H9 (cell line): ENCODE results near the gene TOMM22. TPM values are rescaled to one million over a fixed set of nuclear protein-coding genes. Genes with fewer than 3 reads are reported as not detected.

Experiments
- DNase-seq: peaks from one replicate; pipeline ENCODE4 v3.0.0-alpha.2; 2017
- H2AFZ ChIP-seq: one replicate; pipeline ENCODE4 v1.6.1; 2013; ENCODE audit warnings: mild to moderate bottlenecking, low read length, control low read depth, moderate library complexity
- H2AK5ac ChIP-seq: 2 replicates; pipeline ENCODE4 v1.6.1; 2013; ENCODE audit warnings: low read length, control low read depth, mixed read lengths; ENCODE audit not compliant: insufficient read length
- H2BK120ac ChIP-seq: one replicate; pipeline ENCODE4 v1.6.1; 2013; ENCODE audit warnings: low read depth, mild to moderate bottlenecking, low read length, control low read depth, inconsistent platforms; ENCODE audit not compliant: poor library complexity, severe bottlenecking
- H2BK12ac ChIP-seq: 2 replicates; pipeline ENCODE4 v1.6.1; 2013; ENCODE audit warnings: low read length, control low read depth, mixed read lengths, low read depth; ENCODE audit not compliant: insufficient read length
- H2BK15ac ChIP-seq: 2 replicates; pipeline ENCODE4 v1.6.1; 2013; ENCODE audit warnings: low read depth, low read length, control low read depth
- H2BK20ac ChIP-seq: one replicate; pipeline ENCODE4 v1.6.1; 2013; ENCODE audit warnings: low read depth, mild to moderate bottlenecking, low read length, control low read depth, inconsistent platforms; ENCODE audit not compliant: poor library complexity, severe bottlenecking
- H2BK5ac ChIP-seq: 2 replicates; pipeline ENCODE4 v1.6.1; 2013; ENCODE audit warnings: low read length, control low read depth, mixed read lengths; ENCODE audit not compliant: insufficient read length
- H3K14ac ChIP-seq: 2 replicates; pipeline ENCODE4 v1.6.1; 2013; ENCODE audit warnings: low read length, control low read depth; ENCODE audit not compliant: insufficient read depth
- H3K18ac ChIP-seq: 2 replicates; pipeline ENCODE4 v1.6.1; 2013; ENCODE audit warnings: low read depth, mild to moderate bottlenecking, mixed read lengths, low read length, control low read depth; ENCODE audit not compliant: insufficient read length
- H3K23ac ChIP-seq: 2 replicates; pipeline ENCODE4 v1.6.1; 2013; ENCODE audit warnings: low read length, control low read depth, mixed read lengths, low read depth; ENCODE audit not compliant: insufficient read length
- H3K23me2 ChIP-seq: 2 replicates; pipeline ENCODE4 v1.6.1; 2013; ENCODE audit warnings: low read depth, mild to moderate bottlenecking, mixed read lengths, low read length, control low read depth; ENCODE audit not compliant: insufficient read length, poor library complexity, severe bottlenecking
- H3K27ac ChIP-seq: 2 replicates; pipeline ENCODE4 v1.5.1; 2013; ENCODE audit warnings: low read length, control low read depth, mixed read lengths, low read depth; ENCODE audit not compliant: insufficient read length
- H3K27me3 ChIP-seq: 2 replicates; pipeline ENCODE4 v1.6.1; 2013; ENCODE audit warnings: low read length, control low read depth, inconsistent platforms; ENCODE audit not compliant: insufficient read depth
- H3K4ac ChIP-seq: 2 replicates; pipeline ENCODE4 v1.6.1; 2013; ENCODE audit warnings: low read depth, mild to moderate bottlenecking, control low read depth, inconsistent platforms, low read length, moderate library complexity
- H3K4me1 ChIP-seq: 2 replicates; pipeline ENCODE4 v1.6.1; 2013; ENCODE audit warnings: low read length, control low read depth, inconsistent platforms; ENCODE audit not compliant: insufficient read depth
- H3K4me2 ChIP-seq: 2 replicates; pipeline ENCODE4 v1.6.1; 2013; ENCODE audit warnings: low read length, control low read depth, mixed read lengths; ENCODE audit not compliant: insufficient read length, insufficient read depth
- H3K56ac ChIP-seq: 2 replicates; pipeline ENCODE4 v1.6.1; 2013; ENCODE audit warnings: low read depth, mild to moderate bottlenecking, mixed read lengths, low read length, control low read depth; ENCODE audit not compliant: insufficient read length
- H3K79me1 ChIP-seq: 2 replicates; pipeline ENCODE4 v1.6.1; 2013; ENCODE audit warnings: low read depth, mild to moderate bottlenecking, moderate library complexity, low read length, control low read depth, inconsistent platforms; ENCODE audit not compliant: insufficient read depth, poor library complexity, severe bottlenecking
- H3K79me2 ChIP-seq: 2 replicates; pipeline ENCODE4 v1.6.1; 2013; ENCODE audit warnings: low read length, control low read depth, inconsistent platforms; ENCODE audit not compliant: insufficient read depth
- H3K9ac ChIP-seq: 2 replicates; pipeline ENCODE4 v1.6.1; 2013; ENCODE audit warnings: low read length, control low read depth, mixed read lengths; ENCODE audit not compliant: insufficient read length; ENCODE audit errors: extremely low read depth
- H3K9me3 ChIP-seq: one replicate; pipeline ENCODE4 v1.6.1; 2013; ENCODE audit warnings: low read depth, low read length, inconsistent platforms; ENCODE audit not compliant: control insufficient read depth
- H3T11ph ChIP-seq: one replicate; pipeline ENCODE4 v1.6.1; 2013; ENCODE audit warnings: mild to moderate bottlenecking, low read length, control low read depth, inconsistent platforms
- H4K20me1 ChIP-seq: one replicate; pipeline ENCODE4 v1.6.1; 2013; ENCODE audit not compliant: control insufficient read depth, insufficient read length, insufficient read depth
- H4K5ac ChIP-seq: 2 replicates; pipeline ENCODE4 v1.6.1; 2013; ENCODE audit warnings: low read depth, mild to moderate bottlenecking, mixed read lengths, low read length, control low read depth; ENCODE audit not compliant: insufficient read length
- H4K8ac ChIP-seq: replicated peaks from 2 replicates; pipeline ENCODE4 v1.6.1; 2013; ENCODE audit warnings: low read length, control low read depth, mixed read lengths, low read depth; ENCODE audit not compliant: insufficient read length
- H4K91ac ChIP-seq: 2 replicates; pipeline ENCODE4 v1.6.1; 2013; ENCODE audit warnings: low read depth, mild to moderate bottlenecking, moderate library complexity, mixed read lengths, low read length, control low read depth; ENCODE audit not compliant: insufficient read length
- H3K27ac Mint-ChIP-seq, 3 experiments: 2 replicates in 2 of 3; 3 replicates in 1 of 3; pipeline ENCODE4 v1.8.0; 2020 to 2021; ENCODE audit warnings: mixed read lengths in 3 of 3, mild to moderate bottlenecking in 1 of 3, moderate library complexity in 1 of 3
- H3K27me3 Mint-ChIP-seq: 2 replicates; pipeline ENCODE4 v1.8.0; 2021; ENCODE audit warnings: low read depth, mild to moderate bottlenecking, moderate library complexity, mixed read lengths
- H3K36me3 Mint-ChIP-seq, 3 experiments: 2 replicates in 2 of 3; 3 replicates in 1 of 3; pipeline ENCODE4 v1.8.0; 2020 to 2021; ENCODE audit warnings: low read depth in 3 of 3, mixed read lengths in 3 of 3; ENCODE audit not compliant: insufficient read depth in 1 of 3
- H3K4me1 Mint-ChIP-seq, 2 experiments: 2 replicates each; pipeline ENCODE4 v1.8.0; 2020; ENCODE audit warnings: mixed read lengths in 2 of 2
- H3K4me3 Mint-ChIP-seq, 2 experiments: 2 replicates in 1 of 2; 3 replicates in 1 of 2; pipeline ENCODE4 v1.8.0; 2020 to 2021; ENCODE audit warnings: mild to moderate bottlenecking in 2 of 2, mixed read lengths in 2 of 2, moderate library complexity in 1 of 2
- H3K9me3 Mint-ChIP-seq, 2 experiments: 2 replicates in 1 of 2; 3 replicates in 1 of 2; pipeline ENCODE4 v1.8.0; 2020; ENCODE audit warnings: mild to moderate bottlenecking in 2 of 2, mixed read lengths in 2 of 2, moderate library complexity in 1 of 2
- WGBS: extraction: QIAGEN DNeasy Blood & Tissue Kit; methylation state at CpG from one replicate; pipeline ENCODE4 v1.1.7; 2013; ENCODE audit warnings: missing lambda C conversion rate, low lambda C conversion rate, mixed read lengths; ENCODE audit not compliant: insufficient read length; ENCODE audit errors: extremely low coverage; 5-methylcytosine and 5-hydroxymethylcytosine counted together
- total RNA-seq: library from RNA; stranded (reverse); gene quantifications from 2 replicates; pipeline ENCODE4 v1.2.1, GENCODE V29; 2021
- TF ChIP-seq, protein P1 (sequence below): fragments of 200-600 bp; sonication (generic); conservative IDR thresholded peaks from 3 replicates; pipeline ENCODE4 v1.8.0; 2021; ENCODE audit warnings: antibody characterized with exemption, mild to moderate bottlenecking

The TOMM22 gene
- total RNA-seq, 1 experiment from 2014 or later = 128 TPM

DNA sequence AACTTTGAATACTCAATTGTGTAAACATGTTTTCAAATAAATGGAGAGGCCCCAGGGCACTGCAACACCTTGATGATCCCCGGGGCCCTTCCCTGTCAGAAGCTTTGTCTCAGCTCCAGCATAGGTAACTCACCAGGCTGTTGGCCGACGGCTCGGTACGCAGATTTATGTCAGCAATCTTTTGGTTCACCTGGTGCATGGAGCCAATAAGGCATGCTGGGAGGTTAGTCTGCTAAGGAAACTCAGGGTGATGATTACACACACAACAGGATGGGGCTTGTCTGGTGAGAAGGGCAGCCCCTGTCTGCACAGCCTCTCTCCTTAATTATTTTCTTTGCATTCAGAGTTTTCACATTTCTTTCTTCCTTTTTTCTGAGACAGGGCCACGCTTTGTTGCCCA is 36.3 kb upstream of the TOMM22 start:
- no peak overlapping the region for H2BK5ac ChIP-seq
- H3K4me3 Mint-ChIP-seq = no peak overlapping the region

More for the DNA sequence above, 36.3 kb upstream of the TOMM22 start:
- Histone ChIP-seq H3K4me1 (no peaks in the 10 kb centered on the region), H2BK20ac (no peak overlapping the region), H3K4ac (no peak overlapping the region), H3K4me2 (no peak overlapping the region), H4K91ac (no peak overlapping the region), H3K9ac (no peak overlapping the region), H2BK12ac (no peak overlapping the region), H3K23ac (no peak overlapping the region), H2AFZ (no peak overlapping the region), H3K14ac (no peak overlapping the region), H2AK5ac (no peak overlapping the region), H4K20me1 (no peaks in the 10 kb centered on the region), H4K8ac (no peak overlapping the region), H3K79me1 (no peaks in the 10 kb centered on the region), H2BK120ac (no peak overlapping the region), H3K27me3 (no peaks in the 10 kb centered on the region), H4K5ac (no peak overlapping the region), H3K27ac (no peak overlapping the region), H3K56ac (no peak overlapping the region), H3K18ac (no peak overlapping the region), H3K23me2 (no peaks in the 10 kb centered on the region), H2BK15ac (no peak overlapping the region), H3T11ph (no peak overlapping the region), H3K79me2 (no peaks in the 10 kb centered on the region), H3K9me3 (no peaks in the 10 kb centered on the region)
- Mint-ChIP-seq H3K36me3 (peaks cover 2 to 36% (median 16%) of the 10 kb centered on the region in 3 experiments; a peak in 5 of 7 replicates), H3K4me1 (no peaks in the 10 kb centered on the region), H3K27me3 (no peaks in the 10 kb centered on the region), H3K27ac (0 out of 7 replicates have a peak overlapping the region, but pooled peaks of 1 of the 3 experiments have one; percentile 14), H3K9me3 (no peaks in the 10 kb centered on the region)
- no CpG with 5 or more reads among the region's 6 CpGs for WGBS
- no peak for DNase-seq
- TF ChIP-seq, protein P1, sequence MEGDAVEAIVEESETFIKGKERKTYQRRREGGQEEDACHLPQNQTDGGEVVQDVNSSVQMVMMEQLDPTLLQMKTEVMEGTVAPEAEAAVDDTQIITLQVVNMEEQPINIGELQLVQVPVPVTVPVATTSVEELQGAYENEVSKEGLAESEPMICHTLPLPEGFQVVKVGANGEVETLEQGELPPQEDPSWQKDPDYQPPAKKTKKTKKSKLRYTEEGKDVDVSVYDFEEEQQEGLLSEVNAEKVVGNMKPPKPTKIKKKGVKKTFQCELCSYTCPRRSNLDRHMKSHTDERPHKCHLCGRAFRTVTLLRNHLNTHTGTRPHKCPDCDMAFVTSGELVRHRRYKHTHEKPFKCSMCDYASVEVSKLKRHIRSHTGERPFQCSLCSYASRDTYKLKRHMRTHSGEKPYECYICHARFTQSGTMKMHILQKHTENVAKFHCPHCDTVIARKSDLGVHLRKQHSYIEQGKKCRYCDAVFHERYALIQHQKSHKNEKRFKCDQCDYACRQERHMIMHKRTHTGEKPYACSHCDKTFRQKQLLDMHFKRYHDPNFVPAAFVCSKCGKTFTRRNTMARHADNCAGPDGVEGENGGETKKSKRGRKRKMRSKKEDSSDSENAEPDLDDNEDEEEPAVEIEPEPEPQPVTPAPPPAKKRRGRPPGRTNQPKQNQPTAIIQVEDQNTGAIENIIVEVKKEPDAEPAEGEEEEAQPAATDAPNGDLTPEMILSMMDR = no peak
